HS-27A (cell line): ENCODE measurements around the gene URAD.

ENCODE experiments used
- DNase-seq: peaks from one replicate; pipeline ENCODE4 v3.0.0-alpha.2; 2012; ENCODE audit warnings: low read depth, missing footprints

The URAD gene

DNA sequence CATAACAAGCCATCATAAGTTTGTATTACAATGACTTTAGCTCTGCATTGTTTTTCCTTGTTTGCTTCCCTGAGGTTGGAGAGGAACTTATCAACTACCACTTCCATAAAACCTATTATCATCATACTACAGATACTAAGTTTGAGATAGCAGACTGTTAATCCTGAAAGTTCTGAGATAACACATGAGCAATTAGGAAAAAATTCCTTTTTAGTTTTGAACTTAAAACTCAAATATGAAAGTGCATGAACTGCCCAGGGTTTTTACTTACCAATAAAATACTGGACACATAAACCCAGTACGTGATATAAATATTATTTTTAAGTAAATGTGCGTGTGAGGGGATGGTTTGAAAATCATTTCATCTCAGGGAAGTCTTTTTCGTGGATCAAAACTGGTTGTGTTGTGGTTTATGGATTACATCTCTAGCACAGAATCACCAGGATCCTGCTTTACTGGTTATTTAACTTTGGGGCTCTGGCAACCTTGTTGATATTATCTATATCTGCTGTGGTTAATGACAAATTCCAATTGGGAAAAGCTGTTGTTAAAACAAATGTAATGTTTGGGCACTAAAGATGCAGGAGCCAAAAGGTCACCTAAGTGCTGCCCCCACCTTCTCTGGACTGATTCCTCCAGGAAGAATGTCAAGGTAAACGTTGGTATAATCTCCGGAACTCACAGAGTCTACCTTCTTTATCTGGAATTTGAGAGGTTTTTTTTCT lies 31.8 kb downstream of the URAD start:
- DNase-seq: no peak

DNA sequence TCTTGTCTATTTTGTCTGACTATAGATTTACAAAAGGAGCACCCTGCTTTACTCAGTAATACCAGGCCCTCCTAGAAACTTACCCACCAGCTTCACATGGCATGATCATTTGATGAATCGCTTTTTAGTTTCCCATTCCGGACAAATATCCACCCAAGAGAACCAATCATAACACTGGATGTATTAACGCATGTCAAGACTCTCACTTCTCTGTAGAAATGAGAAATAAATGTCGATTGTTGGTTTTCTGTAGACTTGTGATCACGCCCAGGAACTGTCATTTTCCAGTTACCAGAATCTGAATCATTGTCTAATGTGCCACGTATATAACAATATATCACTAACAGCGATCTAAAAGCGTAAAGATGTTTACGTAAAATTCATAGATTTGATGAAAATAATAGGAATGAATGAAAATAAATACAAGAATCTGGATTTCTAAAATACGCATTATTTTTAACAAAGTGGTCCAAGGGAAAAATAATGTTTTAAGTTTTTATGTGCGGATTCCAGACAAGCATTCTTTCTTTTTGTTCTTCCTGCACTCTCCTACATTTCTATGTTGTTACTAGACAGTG lies 33.4 kb downstream of the URAD start:
- DNase-seq: no peak

DNA sequence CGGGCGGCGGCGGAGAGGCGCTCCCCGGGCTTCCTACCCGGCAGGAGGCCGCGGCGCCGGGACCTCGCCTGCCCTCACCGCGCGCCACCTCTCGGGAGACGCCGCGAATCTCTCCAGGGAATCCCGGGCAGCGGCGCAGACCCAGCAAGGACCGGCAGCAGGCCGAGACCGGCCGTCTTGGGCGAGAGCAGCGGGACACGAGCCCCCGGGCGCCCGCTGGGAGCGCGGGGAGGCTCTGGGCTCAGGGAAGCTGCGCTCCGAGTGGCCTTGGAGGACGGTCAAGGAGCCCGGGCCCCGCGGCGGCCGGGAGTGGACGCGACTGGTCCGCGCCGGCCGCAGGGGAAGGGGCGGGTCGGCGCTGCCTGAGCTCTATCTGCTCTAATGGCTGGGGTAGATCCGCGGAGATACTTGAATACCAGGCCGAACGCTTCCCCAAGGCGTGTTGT lies 34.1 kb downstream of the URAD start:
- no peak for DNase-seq

DNA sequence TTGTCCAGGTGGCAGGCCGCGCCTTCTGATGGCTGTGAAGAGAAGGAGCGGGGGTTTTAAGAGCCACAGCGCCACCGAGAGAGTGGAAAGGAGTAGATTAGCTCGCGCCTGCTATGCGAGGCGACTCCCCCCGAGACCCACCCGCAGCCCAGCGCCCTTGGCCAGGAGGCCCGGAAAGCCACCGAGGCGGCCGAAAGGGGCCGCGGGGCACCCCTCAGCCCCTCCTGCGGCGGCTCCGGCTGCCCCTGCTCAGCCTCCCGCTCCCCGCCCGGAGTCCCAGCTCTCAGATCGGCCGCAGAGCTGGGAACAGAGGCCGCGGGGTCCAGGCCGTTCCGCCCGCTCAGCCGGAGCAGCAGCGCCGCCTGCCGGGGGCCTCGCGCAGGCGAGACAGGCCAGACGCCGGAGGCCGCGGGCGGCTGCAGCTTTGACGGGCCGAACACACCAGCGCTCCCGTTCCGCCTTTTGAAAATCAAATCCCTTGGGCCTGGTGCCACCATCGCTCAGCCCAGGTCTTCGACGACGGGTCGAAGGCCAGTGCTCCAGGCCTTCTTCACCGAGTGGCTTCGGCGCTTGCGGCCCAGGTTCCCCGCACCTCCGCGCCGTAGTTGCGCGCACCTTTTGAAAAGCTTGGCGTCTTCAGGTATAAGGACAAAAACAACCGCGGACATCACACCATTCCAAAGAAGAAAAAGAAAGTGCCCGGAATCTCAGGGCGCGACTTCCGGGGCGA lies 34.7 kb downstream of the URAD start:
- DNase-seq: no peak

DNA sequence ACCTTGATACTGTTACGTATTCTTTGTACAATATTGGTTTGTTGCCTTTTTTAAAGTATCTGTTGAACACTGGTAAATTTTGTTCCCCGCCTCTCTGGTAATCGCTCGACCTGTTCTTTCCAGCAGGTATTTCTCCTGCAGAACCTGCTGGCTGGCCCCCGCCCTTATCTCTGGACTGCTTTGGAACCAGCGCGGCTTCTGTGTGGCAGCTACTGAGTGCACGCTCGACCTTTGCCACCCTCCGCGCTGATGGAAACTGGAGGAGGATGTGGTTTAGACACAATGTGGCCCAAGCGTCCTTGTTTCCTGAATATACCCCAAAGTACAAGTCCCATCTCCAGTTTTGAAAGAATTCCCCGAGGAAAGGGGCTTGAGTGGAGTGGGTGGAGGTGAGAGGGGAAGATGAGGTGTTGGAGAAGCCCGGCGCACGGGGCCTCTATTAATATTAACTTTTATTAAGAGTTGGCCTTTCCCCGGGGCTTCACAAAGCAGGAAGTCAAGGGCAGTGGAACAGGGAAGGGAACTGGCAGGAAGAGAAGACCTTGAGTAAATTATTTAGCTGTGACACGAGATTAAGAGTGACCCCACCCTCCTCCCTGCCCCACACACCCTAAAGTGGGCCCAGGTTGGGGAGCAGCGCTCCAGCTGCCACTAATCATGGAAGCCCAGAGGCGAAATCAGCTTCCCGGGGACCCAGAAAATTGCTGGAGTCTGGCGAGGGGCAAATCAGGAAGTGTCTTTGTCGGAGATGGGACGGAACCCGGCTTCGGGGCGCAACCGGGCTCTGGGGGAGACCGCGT lies 35.4 kb downstream of the URAD start:
- DNase-seq: no peak

DNA sequence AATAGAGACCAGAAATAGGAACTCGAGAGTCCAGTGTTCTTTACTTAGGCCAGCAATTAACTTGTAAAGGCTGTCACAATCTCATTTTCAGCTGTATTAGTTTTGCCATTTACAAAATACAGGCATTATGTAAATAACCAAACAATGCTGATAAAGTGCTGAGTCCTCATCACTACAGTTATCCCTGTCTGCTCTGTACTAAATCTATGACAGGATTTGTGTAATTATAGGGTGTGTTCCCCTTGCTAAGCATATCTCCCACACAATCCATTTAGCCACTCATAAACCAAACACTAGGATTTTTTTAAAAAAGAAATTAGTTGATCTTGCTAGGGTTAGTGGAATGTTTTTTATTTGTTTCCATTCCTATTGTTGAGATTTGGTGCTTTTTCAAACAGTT lies 45.5 kb downstream of the URAD start:
- no peak for DNase-seq

DNA sequence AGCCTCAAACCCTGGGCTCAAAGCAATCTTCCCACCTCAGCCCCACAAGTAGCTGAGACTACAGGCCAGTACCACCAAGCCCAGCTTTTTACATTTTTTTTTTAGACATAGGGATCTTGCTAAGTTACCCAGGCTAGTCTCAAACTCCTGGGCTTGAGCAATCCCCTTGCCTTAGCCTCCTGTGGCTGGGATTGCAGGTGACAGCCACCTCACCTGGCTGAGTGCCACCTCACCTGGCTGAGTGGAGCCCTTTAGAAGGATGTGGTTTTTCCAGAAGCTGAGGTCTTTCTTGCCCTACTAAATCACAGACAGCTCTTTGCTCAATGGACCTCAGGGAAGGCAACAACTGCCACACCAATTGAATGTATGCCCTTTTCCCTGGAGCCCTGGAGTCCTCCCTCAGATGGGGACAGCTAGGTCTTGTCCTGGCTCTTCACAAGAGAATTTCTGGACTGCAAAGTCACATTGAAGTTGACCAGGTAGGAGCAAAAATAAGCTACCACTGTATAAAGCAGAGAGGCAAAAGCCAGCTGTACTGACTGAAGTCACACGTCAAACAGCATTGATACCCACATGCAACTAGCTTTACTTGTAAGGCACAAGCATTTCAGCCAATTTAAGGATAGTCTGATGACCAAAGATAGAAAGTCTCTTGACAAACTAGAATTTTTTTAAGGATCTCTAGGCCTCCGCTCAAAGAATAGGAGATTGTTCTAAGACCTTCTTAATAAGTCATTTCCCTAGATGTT lies 54.7 kb downstream of the URAD start:
- no peak for DNase-seq

DNA sequence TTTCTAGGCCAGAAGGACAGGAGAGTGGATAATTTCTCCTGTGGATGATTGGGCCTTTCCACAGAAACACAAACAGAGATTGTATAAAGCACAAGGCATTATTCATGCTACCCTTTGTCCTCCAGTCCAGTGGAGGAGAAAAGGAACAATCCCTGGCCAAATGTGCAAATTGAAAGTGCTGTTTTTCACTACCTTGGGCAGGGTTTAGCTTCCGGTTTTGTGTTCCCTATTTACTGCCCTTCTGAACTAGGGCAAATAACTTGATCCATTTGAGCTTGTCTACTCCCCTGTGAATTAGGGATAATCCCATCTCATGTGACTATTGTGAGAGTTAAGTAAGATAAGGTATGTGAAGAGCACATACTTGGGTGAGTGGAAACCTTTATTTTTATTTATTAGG lies 55.4 kb downstream of the URAD start:
- DNase-seq: no peak

DNA sequence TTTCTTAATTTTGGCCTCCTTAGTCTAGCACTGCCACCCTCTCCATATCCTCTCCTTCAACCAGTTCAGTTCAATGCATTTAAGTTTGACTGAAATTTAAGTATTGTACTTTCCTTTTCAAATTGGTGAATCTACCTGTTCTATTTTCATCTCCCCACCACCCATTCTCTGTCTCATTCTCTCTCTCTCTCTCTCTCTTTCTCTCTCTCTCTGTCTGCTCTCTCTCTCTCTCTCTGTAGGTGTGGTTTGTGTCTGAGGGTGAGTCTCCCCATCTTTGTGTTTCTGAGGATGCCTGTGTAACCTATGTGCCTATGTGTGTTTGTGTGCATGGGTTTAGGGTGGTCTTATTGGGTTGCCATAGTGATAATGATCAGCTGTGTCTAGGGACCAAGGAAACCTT lies 58.6 kb downstream of the URAD start:
- DNase-seq: no peak

DNA sequence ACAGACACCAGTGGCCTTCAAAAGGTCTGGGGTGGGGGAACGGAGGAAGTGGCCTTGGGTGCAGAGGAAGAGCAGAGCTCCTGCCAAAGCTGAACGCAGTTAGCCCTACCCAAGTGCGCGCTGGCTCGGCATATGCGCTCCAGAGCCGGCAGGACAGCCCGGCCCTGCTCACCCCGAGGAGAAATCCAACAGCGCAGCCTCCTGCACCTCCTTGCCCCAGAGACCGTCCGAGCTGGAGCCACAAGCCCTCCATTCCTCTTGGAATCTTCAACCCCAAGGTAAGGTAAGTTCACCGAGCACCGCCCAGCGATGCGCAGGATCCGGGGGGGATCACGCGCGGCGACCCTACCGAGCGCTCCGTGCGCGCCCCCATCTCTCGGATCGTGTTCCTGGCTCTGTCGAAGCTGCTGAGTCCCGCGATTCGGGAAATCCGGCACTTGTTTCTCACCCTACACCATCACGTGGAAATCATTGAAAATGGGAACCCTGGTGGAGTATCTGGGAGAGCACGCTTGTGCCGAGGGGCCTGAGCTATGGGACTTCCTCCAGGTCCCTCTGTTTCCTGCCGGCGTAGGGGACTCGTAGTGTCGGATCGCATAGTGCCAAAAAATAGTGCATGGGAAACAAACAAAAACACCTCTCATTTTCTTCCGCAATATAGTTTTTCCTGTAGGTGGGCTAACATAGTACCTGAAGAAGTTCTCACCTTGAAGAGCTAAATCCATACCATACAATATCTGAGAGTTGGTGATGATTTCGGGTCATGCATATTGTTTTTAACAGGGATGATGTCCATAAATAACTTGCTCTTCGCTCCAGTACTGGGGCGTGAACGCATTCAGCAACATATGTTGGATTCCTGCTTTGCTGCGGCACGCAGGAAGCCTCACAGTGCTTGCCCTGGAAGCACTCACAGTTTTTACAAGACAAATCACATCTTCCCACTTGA lies 59.4 kb downstream of the URAD start:
- no peak for DNase-seq

DNA sequence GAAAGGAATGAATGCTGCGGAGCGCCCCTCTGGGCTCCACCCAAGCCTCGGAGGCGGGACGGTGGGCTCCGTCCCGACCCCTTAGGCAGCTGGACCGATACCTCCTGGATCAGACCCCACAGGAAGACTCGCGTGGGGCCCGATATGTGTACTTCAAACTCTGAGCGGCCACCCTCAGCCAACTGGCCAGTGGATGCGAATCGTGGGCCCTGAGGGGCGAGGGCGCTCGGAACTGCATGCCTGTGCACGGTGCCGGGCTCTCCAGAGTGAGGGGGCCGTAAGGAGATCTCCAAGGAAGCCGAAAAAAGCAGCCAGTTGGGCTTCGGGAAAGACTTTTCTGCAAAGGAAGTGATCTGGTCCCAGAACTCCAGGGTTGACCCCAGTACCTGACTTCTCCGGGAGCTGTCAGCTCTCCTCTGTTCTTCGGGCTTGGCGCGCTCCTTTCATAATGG lies 60.1 kb downstream of the URAD start:
- DNase-seq: no peak
